OCI-LY1 (cell line): Measurements from ENCODE around the gene VEGFB.

Experiments used
- H2AFZ ChIP-seq: fragments of 200-600 bp; sonication (generic), shearing (Covaris generic); 2 replicates; pipeline ENCODE4 v1.6.0; 2014; ENCODE audit warnings: antibody characterized with exemption, mild to moderate bottlenecking, low read length
- H3F3A ChIP-seq: fragments of 200-600 bp; sonication (generic), shearing (Covaris generic); 2 replicates; pipeline ENCODE4 v1.6.0; 2014; ENCODE audit warnings: mild to moderate bottlenecking, antibody characterized with exemption, low read length, moderate library complexity; ENCODE audit not compliant: insufficient read depth
- H3K27ac ChIP-seq: fragments of 200-600 bp; sonication (generic); 2 replicates; pipeline ENCODE4 v1.5.1; 2014; ENCODE audit warnings: low read length, mixed run types, mild to moderate bottlenecking, low read depth; ENCODE audit not compliant: poor library complexity, severe bottlenecking
- H3K27me3 ChIP-seq: fragments of 200-600 bp; sonication (generic); 2 replicates; pipeline ENCODE4 v1.6.0; 2014; ENCODE audit warnings: antibody characterized with exemption, mild to moderate bottlenecking, low read length, moderate library complexity; ENCODE audit not compliant: insufficient read depth
- H3K36me3 ChIP-seq: fragments of 200-600 bp; sonication (generic); 2 replicates; pipeline ENCODE4 v1.6.1; 2014; ENCODE audit warnings: mild to moderate bottlenecking, antibody characterized with exemption, low read length, moderate library complexity, mixed read lengths; ENCODE audit not compliant: insufficient read depth
- H3K4me1 ChIP-seq: fragments of 200-600 bp; sonication (generic); 2 replicates; pipeline ENCODE4 v1.5.1; 2014; ENCODE audit warnings: mild to moderate bottlenecking, low read length, moderate library complexity; ENCODE audit not compliant: insufficient read depth, severe bottlenecking
- H3K4me2 ChIP-seq: fragments of 200-600 bp; sonication (generic), shearing (Covaris generic); 2 replicates; pipeline ENCODE4 v1.6.1; 2014; ENCODE audit warnings: low read length
- H3K4me3 ChIP-seq: fragments of 200-600 bp; sonication (generic); 2 replicates; pipeline ENCODE4 v1.5.1; 2014; ENCODE audit warnings: low read length, low read depth, mild to moderate bottlenecking, mixed read lengths; ENCODE audit not compliant: poor library complexity, severe bottlenecking
- H3K79me2 ChIP-seq: fragments of 200-600 bp; shearing (Covaris generic); 2 replicates; pipeline ENCODE4 v1.6.1; 2016; ENCODE audit warnings: mixed run types, low read length, mixed read lengths; ENCODE audit not compliant: insufficient read depth
- H3K9ac ChIP-seq: fragments of 200-600 bp; sonication (generic), shearing (Covaris generic); 2 replicates; pipeline ENCODE4 v1.6.1; 2014; ENCODE audit warnings: mild to moderate bottlenecking, low read length, mixed read lengths
- H3K9me2 ChIP-seq: fragments of 200-600 bp; sonication (generic), shearing (Covaris generic); 2 replicates; pipeline ENCODE4 v1.6.1; 2014; ENCODE audit warnings: low read depth, mild to moderate bottlenecking, low read length, mixed read lengths
- H3K9me3 ChIP-seq: fragments of 200-600 bp; shearing (Covaris generic); 2 replicates; pipeline ENCODE4 v1.6.1; 2014; ENCODE audit warnings: low read length, mixed read lengths
- H4K20me1 ChIP-seq: fragments of 200-600 bp; sonication (generic), shearing (Covaris generic); 2 replicates; pipeline ENCODE4 v1.6.0; 2016; ENCODE audit warnings: mild to moderate bottlenecking, low read length; ENCODE audit not compliant: insufficient read depth
- EZH2 ChIP-seq: fragments of 200-600 bp; sonication (generic), shearing (Covaris generic); IDR thresholded peaks from 2 replicates; pipeline ENCODE4 v1.8.0; 2017; ENCODE audit warnings: borderline replicate concordance, mixed run types, mild to moderate bottlenecking, antibody characterized with exemption, low read length, moderate library complexity, mixed read lengths
- TF ChIP-seq, protein P1 (sequence below): fragments of 200-600 bp; sonication (generic), shearing (Covaris generic); IDR thresholded peaks from 2 replicates; pipeline ENCODE4 v1.5.1; 2017; ENCODE audit warnings: mild to moderate bottlenecking, antibody characterized with exemption, low read length, moderate library complexity, mixed read lengths

The VEGFB gene

DNA sequence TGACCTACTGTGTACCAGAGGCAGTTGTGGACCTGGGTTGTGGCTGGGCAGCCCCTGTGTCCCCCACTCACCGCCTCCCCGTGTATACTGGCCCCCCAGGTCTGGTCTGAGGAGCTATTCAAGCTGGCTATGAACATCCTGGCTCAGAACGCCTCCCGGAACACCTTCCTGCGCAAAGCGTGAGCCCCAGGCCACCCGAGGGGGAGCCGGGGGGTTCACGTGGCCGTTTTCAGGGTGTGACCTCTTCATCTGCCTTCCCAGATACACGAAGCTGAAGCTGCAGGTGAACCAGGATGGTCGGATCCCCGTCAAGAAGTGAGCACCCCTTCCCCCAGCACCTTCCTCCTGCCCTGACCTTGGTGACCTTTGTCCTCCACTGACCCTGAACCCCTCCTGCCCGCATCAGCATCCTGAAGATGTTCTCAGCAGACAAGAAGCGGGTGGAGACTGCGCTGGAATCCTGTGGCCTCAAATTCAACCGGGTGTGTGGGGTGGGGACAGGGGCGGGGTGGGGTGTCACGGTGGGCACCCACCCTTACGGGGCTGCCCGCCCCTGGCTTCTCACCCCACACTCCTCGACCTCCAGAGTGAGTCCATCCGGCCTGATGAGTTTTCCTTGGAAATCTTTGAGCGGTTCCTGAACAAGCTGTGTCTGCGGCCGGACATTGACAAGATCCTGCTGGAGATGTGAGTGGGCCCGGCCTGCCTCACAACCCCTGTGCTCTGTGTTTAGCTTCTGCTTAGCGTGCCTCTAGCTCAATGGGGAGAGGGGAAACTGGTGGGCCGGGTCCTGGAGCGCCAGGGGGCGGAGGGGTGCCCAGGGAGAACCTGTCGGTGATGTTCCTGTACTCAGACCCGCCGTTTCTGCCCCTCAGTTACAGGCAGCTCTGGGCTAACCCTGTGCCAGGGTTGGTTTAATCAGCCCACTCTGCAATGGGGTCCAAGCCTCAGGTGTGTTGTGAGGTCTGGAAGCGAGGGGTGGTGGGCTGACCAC, 21.0 kb downstream of the VEGFB start:
- Histone ChIP-seq H3K36me3 (peaks cover 30% of the 10 kb centered on the region; the same call in 1 of the 2 replicates), H3K27me3 (no peaks in the 10 kb centered on the region), H3K9ac (no peak overlapping the region), H3K4me1 (peaks cover 21% of the 10 kb centered on the region), H3K9me2 (no peaks in the 10 kb centered on the region), H3K4me3 (no peak overlapping the region), H3K27ac (no peak overlapping the region), H3K4me2 (no peak overlapping the region), H2AFZ (no peak overlapping the region), H3K79me2 (no peaks in the 10 kb centered on the region), H4K20me1 (no peaks in the 10 kb centered on the region), H3K9me3 (no peaks in the 10 kb centered on the region), H3F3A (no peaks in the 10 kb centered on the region)
- TF ChIP-seq EZH2: no peak
- TF ChIP-seq, protein P1, sequence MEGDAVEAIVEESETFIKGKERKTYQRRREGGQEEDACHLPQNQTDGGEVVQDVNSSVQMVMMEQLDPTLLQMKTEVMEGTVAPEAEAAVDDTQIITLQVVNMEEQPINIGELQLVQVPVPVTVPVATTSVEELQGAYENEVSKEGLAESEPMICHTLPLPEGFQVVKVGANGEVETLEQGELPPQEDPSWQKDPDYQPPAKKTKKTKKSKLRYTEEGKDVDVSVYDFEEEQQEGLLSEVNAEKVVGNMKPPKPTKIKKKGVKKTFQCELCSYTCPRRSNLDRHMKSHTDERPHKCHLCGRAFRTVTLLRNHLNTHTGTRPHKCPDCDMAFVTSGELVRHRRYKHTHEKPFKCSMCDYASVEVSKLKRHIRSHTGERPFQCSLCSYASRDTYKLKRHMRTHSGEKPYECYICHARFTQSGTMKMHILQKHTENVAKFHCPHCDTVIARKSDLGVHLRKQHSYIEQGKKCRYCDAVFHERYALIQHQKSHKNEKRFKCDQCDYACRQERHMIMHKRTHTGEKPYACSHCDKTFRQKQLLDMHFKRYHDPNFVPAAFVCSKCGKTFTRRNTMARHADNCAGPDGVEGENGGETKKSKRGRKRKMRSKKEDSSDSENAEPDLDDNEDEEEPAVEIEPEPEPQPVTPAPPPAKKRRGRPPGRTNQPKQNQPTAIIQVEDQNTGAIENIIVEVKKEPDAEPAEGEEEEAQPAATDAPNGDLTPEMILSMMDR: no peak

GRCh38 chr11:64256300-64256699, 21.9 kb downstream of the VEGFB start:
- Histone ChIP-seq H4K20me1 (no peaks in the 10 kb centered on the region), H3K79me2 (no peaks in the 10 kb centered on the region), H3K9me3 (no peaks in the 10 kb centered on the region), H3K4me1 (peaks cover 14% of the 10 kb centered on the region), H3K9ac (no peak overlapping the region), H3K27me3 (no peaks in the 10 kb centered on the region), H3F3A (no peaks in the 10 kb centered on the region), H3K36me3 (peaks cover 30% of the 10 kb centered on the region; the same call in 1 of the 2 replicates), H3K9me2 (no peaks in the 10 kb centered on the region), H2AFZ (no peak overlapping the region), H3K4me3 (no peak overlapping the region), H3K4me2 (no peak overlapping the region), H3K27ac (no peak overlapping the region)
- TF ChIP-seq EZH2: no peak
- TF ChIP-seq, protein P1: no peak

GRCh38 chr11:64258356-64258755, 24.0 kb downstream of the VEGFB start:
- H3K4me2 ChIP-seq: no peak overlapping the region
- H3K9ac ChIP-seq: no peak overlapping the region
- H3K36me3 ChIP-seq: peaks cover 44% of the 10 kb centered on the region
- no peaks in the 10 kb centered on the region for H3K79me2 ChIP-seq
- no peak overlapping the region for H3K27ac ChIP-seq
- no peaks in the 10 kb centered on the region for H3K4me1 ChIP-seq
- no peak for TF ChIP-seq EZH2
- TF ChIP-seq, protein P1: no peak
- no peaks in the 10 kb centered on the region for H3K9me3 ChIP-seq
- H2AFZ ChIP-seq: no peak overlapping the region
- H4K20me1 ChIP-seq: no peaks in the 10 kb centered on the region
- H3K9me2 ChIP-seq: no peaks in the 10 kb centered on the region
- no peaks in the 10 kb centered on the region for H3F3A ChIP-seq
- no peak overlapping the region for H3K4me3 ChIP-seq
- no peaks in the 10 kb centered on the region for H3K27me3 ChIP-seq
